ENCODE results near the gene TARP.

The TARP gene

GRCh38 chr7:38316733-38317360 lies 43.4 kb upstream of the TARP start:
- Histone ChIP-seq H3K4me1 (ENCODE audit: control insufficient read depth in 2 of 2, insufficient read depth in 2 of 2, low read length in 1 of 2) (no peaks in the 10 kb centered on the region), H3K27ac (ENCODE audit: low read depth in 2 of 2, low read length in 1 of 2) (no peak overlapping the region), H3K9me3 (ENCODE audit: control insufficient read depth in 2 of 2, insufficient read depth in 1 of 2, low read depth in 1 of 2, low read length in 1 of 2) (no peaks in the 10 kb centered on the region), H3K27me3 (ENCODE audit: control insufficient read depth in 1 of 2, insufficient read depth in 2 of 2, low read length in 2 of 2) (no peaks in the 10 kb centered on the region), H3K4me3 (ENCODE audit: low read depth in 1 of 2, low read length in 2 of 2) (no peak overlapping the region), H3K36me3 (ENCODE audit: control insufficient read depth in 2 of 2, insufficient read depth in 2 of 2, low read length in 1 of 2) (no peaks in the 10 kb centered on the region)
- WGBS, 2 donors, result 75 to 78% methylated on average over 8 of the region's 8 CpGs

DNA sequence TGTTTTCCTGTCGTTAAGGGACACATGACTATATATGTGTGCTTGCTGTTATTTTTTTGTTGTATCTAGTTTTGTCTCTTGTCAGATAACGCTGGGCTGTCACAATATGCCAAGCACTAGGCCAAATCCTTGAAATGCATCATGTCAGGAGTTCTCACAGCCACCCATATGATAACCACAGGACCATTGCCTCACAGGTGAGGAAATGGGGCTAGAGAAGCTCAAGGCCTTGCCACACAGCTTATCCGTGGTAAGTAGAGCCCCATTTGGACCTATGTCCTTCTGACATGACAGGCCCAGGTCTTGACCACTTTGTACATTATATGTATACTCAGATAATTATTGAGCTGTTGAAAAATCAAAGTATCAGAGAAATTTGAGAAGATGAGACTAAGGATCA lies 42.0 kb upstream of the TARP start:
- Histone ChIP-seq H3K4me1 (ENCODE audit: control insufficient read depth in 2 of 2, insufficient read depth in 2 of 2, low read length in 1 of 2) (no peaks in the 10 kb centered on the region), H3K27me3 (ENCODE audit: control insufficient read depth in 1 of 2, insufficient read depth in 2 of 2, low read length in 2 of 2) (no peaks in the 10 kb centered on the region), H3K36me3 (ENCODE audit: control insufficient read depth in 2 of 2, insufficient read depth in 2 of 2, low read length in 1 of 2) (no peaks in the 10 kb centered on the region), H3K27ac (ENCODE audit: low read depth in 2 of 2, low read length in 1 of 2) (no peak overlapping the region), H3K9me3 (ENCODE audit: control insufficient read depth in 2 of 2, insufficient read depth in 1 of 2, low read depth in 1 of 2, low read length in 1 of 2) (no peaks in the 10 kb centered on the region), H3K4me3 (ENCODE audit: low read depth in 1 of 2, low read length in 2 of 2) (no peak overlapping the region)
- WGBS, 2 donors, result 82 to 85% methylated on average over 3 of the region's 3 CpGs

GRCh38 chr7:38312821-38313220 lies 39.4 kb upstream of the TARP start:
- WGBS, 2 donors, result 80 to 81% methylated on average over 2 of the region's 2 CpGs
- Histone ChIP-seq H3K27me3 (ENCODE audit: control insufficient read depth in 1 of 2, insufficient read depth in 2 of 2, low read length in 2 of 2) (no peaks in the 10 kb centered on the region), H3K9me3 (ENCODE audit: control insufficient read depth in 2 of 2, insufficient read depth in 1 of 2, low read depth in 1 of 2, low read length in 1 of 2) (no peaks in the 10 kb centered on the region), H3K27ac (ENCODE audit: low read depth in 2 of 2, low read length in 1 of 2) (peak overlapping the region in 1 of 2 donors; percentile 15), H3K36me3 (ENCODE audit: control insufficient read depth in 2 of 2, insufficient read depth in 2 of 2, low read length in 1 of 2) (no peaks in the 10 kb centered on the region), H3K4me1 (ENCODE audit: control insufficient read depth in 2 of 2, insufficient read depth in 2 of 2, low read length in 1 of 2) (no peaks in the 10 kb centered on the region), H3K4me3 (ENCODE audit: low read depth in 1 of 2, low read length in 2 of 2) (no peak overlapping the region)

DNA sequence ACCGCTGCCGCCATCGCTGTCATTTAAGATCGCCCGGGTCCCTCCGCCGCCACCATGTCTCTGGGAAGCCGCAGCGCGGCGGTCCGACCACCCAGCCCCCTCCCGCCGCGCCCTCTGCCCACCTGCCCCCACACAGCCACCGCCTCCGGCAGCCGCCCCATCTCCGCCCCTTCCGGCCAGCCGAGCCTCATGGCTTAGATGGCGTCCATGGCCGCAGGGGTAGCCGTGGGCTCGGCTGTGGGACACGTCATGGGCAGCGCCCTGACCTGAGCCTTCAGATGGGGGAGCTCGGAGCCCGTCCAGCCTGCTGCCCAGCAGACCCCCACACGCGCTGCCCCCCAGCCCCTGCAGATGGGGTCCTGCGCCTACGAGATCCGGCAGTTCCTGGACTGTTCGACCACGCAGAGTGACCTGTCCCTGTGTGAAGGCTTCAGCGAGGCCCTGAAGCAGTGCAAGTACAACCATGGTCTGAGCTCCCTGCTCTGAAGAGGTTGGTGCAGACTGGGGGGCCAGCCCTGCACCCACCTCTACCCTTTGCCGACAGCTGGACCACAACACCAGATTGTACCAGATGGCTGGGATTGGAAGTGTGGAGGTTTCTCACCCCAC lies 38.0 kb upstream of the TARP start:
- Histone ChIP-seq H3K9me3 (ENCODE audit: control insufficient read depth in 2 of 2, insufficient read depth in 1 of 2, low read depth in 1 of 2, low read length in 1 of 2) (no peaks in the 10 kb centered on the region), H3K4me1 (ENCODE audit: control insufficient read depth in 2 of 2, insufficient read depth in 2 of 2, low read length in 1 of 2) (no peaks in the 10 kb centered on the region), H3K27ac (ENCODE audit: low read depth in 2 of 2, low read length in 1 of 2) (peak overlapping the region in 1 of 2 donors; percentile 18), H3K36me3 (ENCODE audit: control insufficient read depth in 2 of 2, insufficient read depth in 2 of 2, low read length in 1 of 2) (no peaks in the 10 kb centered on the region), H3K27me3 (ENCODE audit: control insufficient read depth in 1 of 2, insufficient read depth in 2 of 2, low read length in 2 of 2) (no peaks in the 10 kb centered on the region), H3K4me3 (ENCODE audit: low read depth in 1 of 2, low read length in 2 of 2) (peak overlapping the region; percentile 12 to 24)
- 13 to 21% methylated on average over 36 to 38 of the region's 38 CpGs for WGBS, 2 donors

GRCh38 chr7:38310591-38311101 lies 37.2 kb upstream of the TARP start:
- no peaks in the 10 kb centered on the region for H3K36me3 ChIP-seq (ENCODE audit: control insufficient read depth in 2 of 2, insufficient read depth in 2 of 2, low read length in 1 of 2)
- no peaks in the 10 kb centered on the region for H3K4me1 ChIP-seq (ENCODE audit: control insufficient read depth in 2 of 2, insufficient read depth in 2 of 2, low read length in 1 of 2)
- 47 to 64% methylated on average over 6 of the region's 6 CpGs for WGBS, 2 donors
- no peaks in the 10 kb centered on the region for H3K27me3 ChIP-seq (ENCODE audit: control insufficient read depth in 1 of 2, insufficient read depth in 2 of 2, low read length in 2 of 2)
- H3K9me3 ChIP-seq (ENCODE audit: control insufficient read depth in 2 of 2, insufficient read depth in 1 of 2, low read depth in 1 of 2, low read length in 1 of 2), result no peaks in the 10 kb centered on the region
- no peak overlapping the region for H3K27ac ChIP-seq (ENCODE audit: low read depth in 2 of 2, low read length in 1 of 2)
- H3K4me3 ChIP-seq (ENCODE audit: low read depth in 1 of 2, low read length in 2 of 2), result no peak overlapping the region

- 86 to 91% methylated on average over 5 of the region's 5 CpGs for WGBS, 2 donors
- Histone ChIP-seq H3K9me3 (ENCODE audit: control insufficient read depth in 2 of 2, insufficient read depth in 1 of 2, low read depth in 1 of 2, low read length in 1 of 2) (no peaks in the 10 kb centered on the region), H3K36me3 (ENCODE audit: control insufficient read depth in 2 of 2, insufficient read depth in 2 of 2, low read length in 1 of 2) (no peaks in the 10 kb centered on the region), H3K4me1 (ENCODE audit: control insufficient read depth in 2 of 2, insufficient read depth in 2 of 2, low read length in 1 of 2) (no peaks in the 10 kb centered on the region), H3K4me3 (ENCODE audit: low read depth in 1 of 2, low read length in 2 of 2) (no peak overlapping the region), H3K27ac (ENCODE audit: low read depth in 2 of 2, low read length in 1 of 2) (no peak overlapping the region), H3K27me3 (ENCODE audit: control insufficient read depth in 1 of 2, insufficient read depth in 2 of 2, low read length in 2 of 2) (no peaks in the 10 kb centered on the region)
Observed at GRCh38 chr7:38309555-38309954, 36.1 kb upstream of the TARP start.

GRCh38 chr7:38308140-38308539 lies 34.7 kb upstream of the TARP start:
- Histone ChIP-seq H3K4me3 (ENCODE audit: low read depth in 1 of 2, low read length in 2 of 2) (no peak overlapping the region), H3K4me1 (ENCODE audit: control insufficient read depth in 2 of 2, insufficient read depth in 2 of 2, low read length in 1 of 2) (no peaks in the 10 kb centered on the region), H3K9me3 (ENCODE audit: control insufficient read depth in 2 of 2, insufficient read depth in 1 of 2, low read depth in 1 of 2, low read length in 1 of 2) (no peaks in the 10 kb centered on the region), H3K27me3 (ENCODE audit: control insufficient read depth in 1 of 2, insufficient read depth in 2 of 2, low read length in 2 of 2) (no peaks in the 10 kb centered on the region), H3K27ac (ENCODE audit: low read depth in 2 of 2, low read length in 1 of 2) (no peak overlapping the region), H3K36me3 (ENCODE audit: control insufficient read depth in 2 of 2, insufficient read depth in 2 of 2, low read length in 1 of 2) (no peaks in the 10 kb centered on the region)
- WGBS, 2 donors, result 93 to 98% methylated on average over 2 of the region's 2 CpGs

GRCh38 chr7:38307640-38308039 lies 34.2 kb upstream of the TARP start:
- 83 to 90% methylated on average over 3 of the region's 3 CpGs for WGBS, 2 donors
- Histone ChIP-seq H3K27me3 (ENCODE audit: control insufficient read depth in 1 of 2, insufficient read depth in 2 of 2, low read length in 2 of 2) (no peaks in the 10 kb centered on the region), H3K9me3 (ENCODE audit: control insufficient read depth in 2 of 2, insufficient read depth in 1 of 2, low read depth in 1 of 2, low read length in 1 of 2) (no peaks in the 10 kb centered on the region), H3K36me3 (ENCODE audit: control insufficient read depth in 2 of 2, insufficient read depth in 2 of 2, low read length in 1 of 2) (no peaks in the 10 kb centered on the region), H3K4me3 (ENCODE audit: low read depth in 1 of 2, low read length in 2 of 2) (no peak overlapping the region), H3K27ac (ENCODE audit: low read depth in 2 of 2, low read length in 1 of 2) (no peak overlapping the region), H3K4me1 (ENCODE audit: control insufficient read depth in 2 of 2, insufficient read depth in 2 of 2, low read length in 1 of 2) (no peaks in the 10 kb centered on the region)

DNA sequence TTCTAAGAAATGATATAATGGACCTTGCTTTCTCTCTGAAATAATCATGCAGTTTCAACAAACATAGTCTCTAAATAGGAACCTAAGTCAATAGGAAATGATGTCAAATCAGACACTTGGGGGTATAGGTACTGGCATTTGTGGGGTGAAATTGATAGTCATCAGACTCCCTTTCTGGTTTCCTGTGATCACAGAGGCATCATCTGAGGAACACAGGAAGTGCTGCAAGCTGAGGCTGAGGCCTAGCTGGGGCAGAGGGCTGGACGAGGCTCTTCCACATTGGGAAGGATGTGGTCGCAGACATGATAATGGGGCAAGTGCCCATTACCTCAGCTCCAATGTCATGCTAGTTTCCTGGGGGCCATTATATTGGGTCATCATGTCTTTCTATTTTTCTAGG lies 33.5 kb upstream of the TARP start:
- Histone ChIP-seq H3K4me3 (ENCODE audit: low read depth in 1 of 2, low read length in 2 of 2) (no peak overlapping the region), H3K9me3 (ENCODE audit: control insufficient read depth in 2 of 2, insufficient read depth in 1 of 2, low read depth in 1 of 2, low read length in 1 of 2) (no peaks in the 10 kb centered on the region), H3K27me3 (ENCODE audit: control insufficient read depth in 1 of 2, insufficient read depth in 2 of 2, low read length in 2 of 2) (no peaks in the 10 kb centered on the region), H3K36me3 (ENCODE audit: control insufficient read depth in 2 of 2, insufficient read depth in 2 of 2, low read length in 1 of 2) (no peaks in the 10 kb centered on the region), H3K27ac (ENCODE audit: low read depth in 2 of 2, low read length in 1 of 2) (no peak overlapping the region), H3K4me1 (ENCODE audit: control insufficient read depth in 2 of 2, insufficient read depth in 2 of 2, low read length in 1 of 2) (no peaks in the 10 kb centered on the region)
- WGBS, 2 donors, result 84 to 100% methylated on average over 2 of the region's 2 CpGs

GRCh38 chr7:38306171-38306570 lies 32.7 kb upstream of the TARP start:
- Histone ChIP-seq H3K27ac (ENCODE audit: low read depth in 2 of 2, low read length in 1 of 2) (no peak overlapping the region), H3K9me3 (ENCODE audit: control insufficient read depth in 2 of 2, insufficient read depth in 1 of 2, low read depth in 1 of 2, low read length in 1 of 2) (no peaks in the 10 kb centered on the region), H3K27me3 (ENCODE audit: control insufficient read depth in 1 of 2, insufficient read depth in 2 of 2, low read length in 2 of 2) (no peaks in the 10 kb centered on the region), H3K4me3 (ENCODE audit: low read depth in 1 of 2, low read length in 2 of 2) (no peak overlapping the region), H3K36me3 (ENCODE audit: control insufficient read depth in 2 of 2, insufficient read depth in 2 of 2, low read length in 1 of 2) (no peaks in the 10 kb centered on the region), H3K4me1 (ENCODE audit: control insufficient read depth in 2 of 2, insufficient read depth in 2 of 2, low read length in 1 of 2) (no peaks in the 10 kb centered on the region)
- WGBS, 2 donors, result 75 to 77% methylated on average over 3 of the region's 3 CpGs
